ENCODE data around the gene CLDND2. TPM values are rescaled to one million over a fixed set of nuclear protein-coding genes. Genes with fewer than 3 reads are reported as not detected.

The CLDND2 gene
- total RNA-seq, 1 experiment from 2014 or later: 0.95 TPM

GRCh38 chr19:51331716-51332115, 37.1 kb downstream of the CLDND2 start:
- no peak overlapping the region for H3K27ac ChIP-seq (ENCODE audit: low read length)
- in situ Hi-C loops (cut with HindIII; ENCODE audit: low pct_unique_long_range_greater_than_20kb, low sequenced_read_pairs): no loop called here
- ChIA-PET POLR2A (no interaction called here), CTCF (no interaction called here)
- H3K36me3 ChIP-seq (ENCODE audit: control insufficient read depth, insufficient read depth, low read length): no peaks in the 10 kb centered on the region
- DNase-seq (ENCODE audit: low read depth, low spot score) (no peak), ATAC-seq (no peak)
- H3K4me1 ChIP-seq (ENCODE audit: control insufficient read depth, insufficient read depth, low read length): no peaks in the 10 kb centered on the region
- TF ChIP-seq, protein P1, sequence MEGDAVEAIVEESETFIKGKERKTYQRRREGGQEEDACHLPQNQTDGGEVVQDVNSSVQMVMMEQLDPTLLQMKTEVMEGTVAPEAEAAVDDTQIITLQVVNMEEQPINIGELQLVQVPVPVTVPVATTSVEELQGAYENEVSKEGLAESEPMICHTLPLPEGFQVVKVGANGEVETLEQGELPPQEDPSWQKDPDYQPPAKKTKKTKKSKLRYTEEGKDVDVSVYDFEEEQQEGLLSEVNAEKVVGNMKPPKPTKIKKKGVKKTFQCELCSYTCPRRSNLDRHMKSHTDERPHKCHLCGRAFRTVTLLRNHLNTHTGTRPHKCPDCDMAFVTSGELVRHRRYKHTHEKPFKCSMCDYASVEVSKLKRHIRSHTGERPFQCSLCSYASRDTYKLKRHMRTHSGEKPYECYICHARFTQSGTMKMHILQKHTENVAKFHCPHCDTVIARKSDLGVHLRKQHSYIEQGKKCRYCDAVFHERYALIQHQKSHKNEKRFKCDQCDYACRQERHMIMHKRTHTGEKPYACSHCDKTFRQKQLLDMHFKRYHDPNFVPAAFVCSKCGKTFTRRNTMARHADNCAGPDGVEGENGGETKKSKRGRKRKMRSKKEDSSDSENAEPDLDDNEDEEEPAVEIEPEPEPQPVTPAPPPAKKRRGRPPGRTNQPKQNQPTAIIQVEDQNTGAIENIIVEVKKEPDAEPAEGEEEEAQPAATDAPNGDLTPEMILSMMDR (IDR thresholded peaks at IDR 0.05): no peak
- TF ChIP-seq POLR2AphosphoS5 (IDR thresholded peaks at IDR 0.05; ENCODE audit: low read depth, low read length) (no peak), SIN3A (IDR thresholded peaks at IDR 0.05; ENCODE audit: borderline replicate concordance, insufficient read depth, low read depth, low read length) (no peak)
- TF ChIP-seq, protein P2, sequence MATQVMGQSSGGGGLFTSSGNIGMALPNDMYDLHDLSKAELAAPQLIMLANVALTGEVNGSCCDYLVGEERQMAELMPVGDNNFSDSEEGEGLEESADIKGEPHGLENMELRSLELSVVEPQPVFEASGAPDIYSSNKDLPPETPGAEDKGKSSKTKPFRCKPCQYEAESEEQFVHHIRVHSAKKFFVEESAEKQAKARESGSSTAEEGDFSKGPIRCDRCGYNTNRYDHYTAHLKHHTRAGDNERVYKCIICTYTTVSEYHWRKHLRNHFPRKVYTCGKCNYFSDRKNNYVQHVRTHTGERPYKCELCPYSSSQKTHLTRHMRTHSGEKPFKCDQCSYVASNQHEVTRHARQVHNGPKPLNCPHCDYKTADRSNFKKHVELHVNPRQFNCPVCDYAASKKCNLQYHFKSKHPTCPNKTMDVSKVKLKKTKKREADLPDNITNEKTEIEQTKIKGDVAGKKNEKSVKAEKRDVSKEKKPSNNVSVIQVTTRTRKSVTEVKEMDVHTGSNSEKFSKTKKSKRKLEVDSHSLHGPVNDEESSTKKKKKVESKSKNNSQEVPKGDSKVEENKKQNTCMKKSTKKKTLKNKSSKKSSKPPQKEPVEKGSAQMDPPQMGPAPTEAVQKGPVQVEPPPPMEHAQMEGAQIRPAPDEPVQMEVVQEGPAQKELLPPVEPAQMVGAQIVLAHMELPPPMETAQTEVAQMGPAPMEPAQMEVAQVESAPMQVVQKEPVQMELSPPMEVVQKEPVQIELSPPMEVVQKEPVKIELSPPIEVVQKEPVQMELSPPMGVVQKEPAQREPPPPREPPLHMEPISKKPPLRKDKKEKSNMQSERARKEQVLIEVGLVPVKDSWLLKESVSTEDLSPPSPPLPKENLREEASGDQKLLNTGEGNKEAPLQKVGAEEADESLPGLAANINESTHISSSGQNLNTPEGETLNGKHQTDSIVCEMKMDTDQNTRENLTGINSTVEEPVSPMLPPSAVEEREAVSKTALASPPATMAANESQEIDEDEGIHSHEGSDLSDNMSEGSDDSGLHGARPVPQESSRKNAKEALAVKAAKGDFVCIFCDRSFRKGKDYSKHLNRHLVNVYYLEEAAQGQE (IDR thresholded peaks at IDR 0.05; ENCODE audit: insufficient read depth in 1 of 2, low read depth in 2 of 2, low read length in 1 of 2): no peak
- BruUV-seq (replicated peaks): no TSS peak
- H3K4me3 ChIP-seq (ENCODE audit: low read depth in 2 of 2, low read length in 2 of 2): no peak overlapping the region
- no peaks in the 10 kb centered on the region for H3K9me3 ChIP-seq (ENCODE audit: control insufficient read depth, insufficient read depth, low read depth, low read length)
- H3K27me3 ChIP-seq (ENCODE audit: control insufficient read depth, insufficient read depth, low read length): no peaks in the 10 kb centered on the region
- intact Hi-C loops (cut with micrococcal nuclease; ENCODE audit: unreplicated experiment): loop anchor here (10.0 kb wide), 1 partner anchor 323 kb away; no protein-coding TSS in a partner anchor

GRCh38 chr19:51331193-51331592, 37.6 kb downstream of the CLDND2 start:
- ATAC-seq (no peak), DNase-seq (ENCODE audit: low read depth, low spot score) (no peak)
- H3K9me3 ChIP-seq (ENCODE audit: control insufficient read depth, insufficient read depth, low read depth, low read length): no peaks in the 10 kb centered on the region
- no peaks in the 10 kb centered on the region for H3K27me3 ChIP-seq (ENCODE audit: control insufficient read depth, insufficient read depth, low read length)
- no peaks in the 10 kb centered on the region for H3K4me1 ChIP-seq (ENCODE audit: control insufficient read depth, insufficient read depth, low read length)
- in situ Hi-C loops (cut with HindIII; ENCODE audit: low pct_unique_long_range_greater_than_20kb, low sequenced_read_pairs) (no loop called here), intact Hi-C loops (cut with micrococcal nuclease; ENCODE audit: unreplicated experiment) (loop anchor here (10.0 kb wide), 1 partner anchor 324 kb away; no protein-coding TSS in a partner anchor)
- H3K36me3 ChIP-seq (ENCODE audit: control insufficient read depth, insufficient read depth, low read length): no peaks in the 10 kb centered on the region
- no TSS peak for BruUV-seq (replicated peaks)
- H3K4me3 ChIP-seq (ENCODE audit: low read depth in 2 of 2, low read length in 2 of 2): no peak overlapping the region
- ChIA-PET POLR2A (no interaction called here), CTCF (no interaction called here)
- TF ChIP-seq TCF7L2 (IDR thresholded peaks at IDR 0.05; ENCODE audit: low read depth, low read length) (no peak), POLR2AphosphoS5 (IDR thresholded peaks at IDR 0.05; ENCODE audit: low read depth, low read length) (no peak), SIN3A (IDR thresholded peaks at IDR 0.05; ENCODE audit: borderline replicate concordance, insufficient read depth, low read depth, low read length) (no peak)
- TF ChIP-seq, protein P2 (IDR thresholded peaks at IDR 0.05; ENCODE audit: insufficient read depth in 1 of 2, low read depth in 2 of 2, low read length in 1 of 2): no peak
- TF ChIP-seq, protein P1 (IDR thresholded peaks at IDR 0.05): no peak
- H3K27ac ChIP-seq (ENCODE audit: low read length): no peak overlapping the region
